Measurements from ENCODE around the gene LDLRAD4.

- TF ChIP-seq POLR2A (IDR thresholded peaks at IDR 0.05; ENCODE audit: low read depth, low read length) (no peak), TAF1 (IDR thresholded peaks at IDR 0.05; ENCODE audit: low read depth, low read length) (no peak)
Observed at GRCh38 chr18:13543811-13544732, 325.5 kb downstream of the LDLRAD4 start.

Data from GM12891 (cell line).